Mesendoderm (in vitro differentiated cells): ENCODE results near the gene SORCS2.

Experiments used
- DNase-seq: peaks from one replicate; pipeline ENCODE4 v3.0.0; 2013
- H2AK5ac ChIP-seq: 2 replicates; pipeline ENCODE4 v1.6.1; 2013; ENCODE audit warnings: low read length, inconsistent platforms
- H2BK120ac ChIP-seq: 2 replicates; pipeline ENCODE4 v1.6.1; 2013; ENCODE audit warnings: low read depth, mild to moderate bottlenecking, low read length, moderate library complexity, mixed read lengths
- H2BK15ac ChIP-seq: replicated peaks from 2 replicates; pipeline ENCODE4 v1.6.1; 2013; ENCODE audit warnings: low read depth, mild to moderate bottlenecking, moderate library complexity
- H2BK5ac ChIP-seq: 2 replicates; pipeline ENCODE4 v1.6.1; 2013; ENCODE audit warnings: low read length, inconsistent platforms
- H3K18ac ChIP-seq: 2 replicates; pipeline ENCODE4 v1.6.1; 2013; ENCODE audit warnings: mild to moderate bottlenecking, low read length, mixed read lengths
- H3K23ac ChIP-seq: one replicate; pipeline ENCODE4 v1.6.1; 2013; ENCODE audit warnings: low read length
- H3K27ac ChIP-seq: 2 replicates; pipeline ENCODE4 v1.5.1; 2013; ENCODE audit warnings: low read depth, mild to moderate bottlenecking, inconsistent platforms, low read length, moderate library complexity
- H3K27me3 ChIP-seq: 2 replicates; pipeline ENCODE4 v1.6.1; 2013; ENCODE audit warnings: low read length, control low read depth, mild to moderate bottlenecking, inconsistent platforms; ENCODE audit not compliant: insufficient read depth, poor library complexity
- H3K36me3 ChIP-seq: 2 replicates; pipeline ENCODE4 v1.6.1; 2013; ENCODE audit warnings: low read length, inconsistent platforms; ENCODE audit not compliant: control insufficient read depth, insufficient read depth
- H3K4ac ChIP-seq: one replicate; pipeline ENCODE4 v1.6.1; 2013; ENCODE audit warnings: low read depth, mild to moderate bottlenecking, low read length, moderate library complexity
- H3K4me1 ChIP-seq: 2 replicates; pipeline ENCODE4 v1.6.1; 2013; ENCODE audit warnings: low read depth, low read length, inconsistent platforms; ENCODE audit not compliant: control insufficient read depth
- H3K4me2 ChIP-seq: 2 replicates; pipeline ENCODE4 v1.6.1; 2013; ENCODE audit warnings: low read length
- H3K4me3 ChIP-seq: 2 replicates; pipeline ENCODE4 v1.5.1; 2013; ENCODE audit warnings: mild to moderate bottlenecking, low read length
- H3K56ac ChIP-seq: one replicate; pipeline ENCODE4 v1.6.1; 2013; ENCODE audit warnings: low read length
- H3K79me1 ChIP-seq: 2 replicates; pipeline ENCODE4 v1.6.1; 2013; ENCODE audit warnings: low read length, inconsistent platforms
- H3K79me2 ChIP-seq: 2 replicates; pipeline ENCODE4 v1.6.1; 2013; ENCODE audit warnings: mild to moderate bottlenecking, low read length; ENCODE audit not compliant: control insufficient read depth, insufficient read depth
- H3K9ac ChIP-seq: 2 replicates; pipeline ENCODE4 v1.6.1; 2013; ENCODE audit warnings: low read length, inconsistent platforms
- H4K5ac ChIP-seq: one replicate; pipeline ENCODE4 v1.6.1; 2013; ENCODE audit warnings: low read length
- H4K8ac ChIP-seq: one replicate; pipeline ENCODE4 v1.6.1; 2013; ENCODE audit warnings: low read depth, mild to moderate bottlenecking, control low read depth, low read length, moderate library complexity
- WGBS: extraction: QIAGEN DNeasy Blood & Tissue Kit; methylation state at CpG from one replicate; pipeline ENCODE4 v1.1.7; 2013; ENCODE audit warnings: low lambda C conversion rate, missing lambda C conversion rate; ENCODE audit not compliant: insufficient coverage; ENCODE audit errors: extremely low coverage; 5-methylcytosine and 5-hydroxymethylcytosine counted together

SORCS2 gene

GRCh38 chr4:7546152-7546808 lies 353.9 kb downstream of the SORCS2 start:
- no CpG with 5 or more reads among the region's 18 CpGs for WGBS

GRCh38 chr4:7546809-7547367 lies 354.6 kb downstream of the SORCS2 start:
- no peaks in the 10 kb centered on the region for H3K79me2 ChIP-seq
- no peak overlapping the region for H2AK5ac ChIP-seq
- DNase-seq = no peak
- H3K9ac ChIP-seq = no peak overlapping the region
- H3K27me3 ChIP-seq = no peaks in the 10 kb centered on the region
- H2BK120ac ChIP-seq = no peak overlapping the region
- no peaks in the 10 kb centered on the region for H3K79me1 ChIP-seq
- no peak overlapping the region for H2BK5ac ChIP-seq
- no peak overlapping the region for H3K18ac ChIP-seq
- no peak overlapping the region for H4K5ac ChIP-seq
- H2BK15ac ChIP-seq = no peak overlapping the region
- no peak overlapping the region for H3K4me3 ChIP-seq
- no peak overlapping the region for H3K4ac ChIP-seq
- H3K56ac ChIP-seq = no peak overlapping the region
- no peak overlapping the region for H3K23ac ChIP-seq
- WGBS = no CpG with 5 or more reads among the region's 4 CpGs
- no peaks in the 10 kb centered on the region for H3K4me1 ChIP-seq
- H3K36me3 ChIP-seq = no peaks in the 10 kb centered on the region
- H3K4me2 ChIP-seq = no peak overlapping the region
- H3K27ac ChIP-seq = no peak overlapping the region
- no peak overlapping the region for H4K8ac ChIP-seq

More at GRCh38 chr4:7546152-7546808, 353.9 kb downstream of the SORCS2 start:
- Histone ChIP-seq H3K56ac (no peak overlapping the region), H3K79me1 (no peaks in the 10 kb centered on the region), H2BK120ac (no peak overlapping the region), H3K79me2 (no peaks in the 10 kb centered on the region), H2BK5ac (no peak overlapping the region), H2BK15ac (no peak overlapping the region), H3K27me3 (no peaks in the 10 kb centered on the region), H3K4me2 (no peak overlapping the region), H2AK5ac (no peak overlapping the region), H3K18ac (no peak overlapping the region), H3K27ac (no peak overlapping the region), H3K23ac (no peak overlapping the region), H3K9ac (no peak overlapping the region), H3K4ac (no peak overlapping the region), H4K5ac (no peak overlapping the region), H4K8ac (no peak overlapping the region), H3K4me1 (no peaks in the 10 kb centered on the region), H3K36me3 (no peaks in the 10 kb centered on the region), H3K4me3 (no peak overlapping the region)
- DNase-seq = no peak

GRCh38 chr4:7547368-7548040 lies 355.2 kb downstream of the SORCS2 start:
- no peaks in the 10 kb centered on the region for H3K79me2 ChIP-seq
- H2BK5ac ChIP-seq = no peak overlapping the region
- no CpG with 5 or more reads among the region's 10 CpGs for WGBS
- no peaks in the 10 kb centered on the region for H3K36me3 ChIP-seq
- H3K79me1 ChIP-seq = no peaks in the 10 kb centered on the region
- no peak for DNase-seq
- no peaks in the 10 kb centered on the region for H3K4me1 ChIP-seq
- no peak overlapping the region for H4K8ac ChIP-seq
- no peak overlapping the region for H2AK5ac ChIP-seq
- no peak overlapping the region for H2BK120ac ChIP-seq
- no peak overlapping the region for H3K56ac ChIP-seq
- no peak overlapping the region for H3K23ac ChIP-seq
- no peak overlapping the region for H2BK15ac ChIP-seq
- no peak overlapping the region for H4K5ac ChIP-seq
- H3K27me3 ChIP-seq = no peaks in the 10 kb centered on the region
- no peak overlapping the region for H3K4ac ChIP-seq
- no peak overlapping the region for H3K18ac ChIP-seq
- no peak overlapping the region for H3K9ac ChIP-seq
- no peak overlapping the region for H3K27ac ChIP-seq
- no peak overlapping the region for H3K4me2 ChIP-seq
- no peak overlapping the region for H3K4me3 ChIP-seq

GRCh38 chr4:7549866-7550265 lies 357.5 kb downstream of the SORCS2 start:
- no peak overlapping the region for H4K8ac ChIP-seq
- H3K9ac ChIP-seq = no peak overlapping the region
- H3K4ac ChIP-seq = no peak overlapping the region
- H3K18ac ChIP-seq = no peak overlapping the region
- no peaks in the 10 kb centered on the region for H3K36me3 ChIP-seq
- H3K79me2 ChIP-seq = no peaks in the 10 kb centered on the region
- no peak for DNase-seq
- H2BK5ac ChIP-seq = no peak overlapping the region
- no peaks in the 10 kb centered on the region for H3K27me3 ChIP-seq
- no peak overlapping the region for H3K56ac ChIP-seq
- H2BK15ac ChIP-seq = no peak overlapping the region
- no peak overlapping the region for H2BK120ac ChIP-seq
- H3K79me1 ChIP-seq = no peaks in the 10 kb centered on the region
- no CpG with 5 or more reads among the region's 7 CpGs for WGBS
- no peak overlapping the region for H3K23ac ChIP-seq
- no peak overlapping the region for H2AK5ac ChIP-seq
- no peak overlapping the region for H4K5ac ChIP-seq
- no peak overlapping the region for H3K27ac ChIP-seq
- H3K4me2 ChIP-seq = no peak overlapping the region
- no peak overlapping the region for H3K4me3 ChIP-seq
- no peaks in the 10 kb centered on the region for H3K4me1 ChIP-seq

GRCh38 chr4:7552466-7552865 lies 360.1 kb downstream of the SORCS2 start:
- H3K23ac ChIP-seq = no peak overlapping the region
- H3K27ac ChIP-seq = no peak overlapping the region
- no peak overlapping the region for H2BK120ac ChIP-seq
- no peaks in the 10 kb centered on the region for H3K4me1 ChIP-seq
- no peaks in the 10 kb centered on the region for H3K79me1 ChIP-seq
- no peaks in the 10 kb centered on the region for H3K27me3 ChIP-seq
- H2AK5ac ChIP-seq = no peak overlapping the region
- H3K18ac ChIP-seq = no peak overlapping the region
- H3K4me3 ChIP-seq = no peak overlapping the region
- H3K36me3 ChIP-seq = no peaks in the 10 kb centered on the region
- H3K9ac ChIP-seq = no peak overlapping the region
- H4K5ac ChIP-seq = no peak overlapping the region
- H4K8ac ChIP-seq = no peak overlapping the region
- no peak overlapping the region for H2BK5ac ChIP-seq
- H3K4ac ChIP-seq = no peak overlapping the region
- H2BK15ac ChIP-seq = no peak overlapping the region
- WGBS = no CpG with 5 or more reads among the region's 3 CpGs
- H3K79me2 ChIP-seq = no peaks in the 10 kb centered on the region
- no peak overlapping the region for H3K4me2 ChIP-seq
- DNase-seq = no peak
- H3K56ac ChIP-seq = no peak overlapping the region
